ENCODE measurements around the gene TFAP2A.

TFAP2A gene

GRCh38 chr6:10409731-10410206 lies 5.1 kb downstream of the TFAP2A start:
- no peak for TF ChIP-seq POU2F2 (IDR thresholded peaks at IDR 0.05; ENCODE audit: low read depth, low read length)
- no peak for TF ChIP-seq POLR2AphosphoS5 (IDR thresholded peaks at IDR 0.05; ENCODE audit: low read depth, low read length)
- no peak for TF ChIP-seq POLR2A (IDR thresholded peaks at IDR 0.05; ENCODE audit: low read depth, low read length)
- no peak for TF ChIP-seq SPI1 (IDR thresholded peaks at IDR 0.05; ENCODE audit: low read depth, low read length)
- no peak for TF ChIP-seq TAF1 (IDR thresholded peaks at IDR 0.05; ENCODE audit: low read depth, low read length)
- no peak for TF ChIP-seq PAX5 (IDR thresholded peaks at IDR 0.05; ENCODE audit: insufficient read depth, low read length, severe bottlenecking)
- DNase-seq (ENCODE audit: insufficient read length, low spot score) = no peak
- no peak for FAIRE-seq

- no peak for TF ChIP-seq POLR2A (IDR thresholded peaks at IDR 0.05; ENCODE audit: low read depth, low read length)
- no peak for TF ChIP-seq SPI1 (IDR thresholded peaks at IDR 0.05; ENCODE audit: low read depth, low read length)
- TF ChIP-seq PAX5 (IDR thresholded peaks at IDR 0.05; ENCODE audit: insufficient read depth, low read length, severe bottlenecking) = no peak
- no peak for TF ChIP-seq TAF1 (IDR thresholded peaks at IDR 0.05; ENCODE audit: low read depth, low read length)
- TF ChIP-seq POU2F2 (IDR thresholded peaks at IDR 0.05; ENCODE audit: low read depth, low read length) = no peak
- no peak for TF ChIP-seq POLR2AphosphoS5 (IDR thresholded peaks at IDR 0.05; ENCODE audit: low read depth, low read length)
These were observed 5.6 kb downstream of the TFAP2A start for GRCh38 chr6:10409233-10409721.

GRCh38 chr6:10408457-10408856 lies 6.4 kb downstream of the TFAP2A start:
- DNase-seq (ENCODE audit: insufficient read length, low spot score) = no peak
- no peak for FAIRE-seq
- TF ChIP-seq TAF1 (IDR thresholded peaks at IDR 0.05; ENCODE audit: low read depth, low read length) (no peak), POLR2A (IDR thresholded peaks at IDR 0.05; ENCODE audit: low read depth, low read length) (no peak), SPI1 (IDR thresholded peaks at IDR 0.05; ENCODE audit: low read depth, low read length) (no peak), POU2F2 (IDR thresholded peaks at IDR 0.05; ENCODE audit: low read depth, low read length) (no peak), PAX5 (IDR thresholded peaks at IDR 0.05; ENCODE audit: insufficient read depth, low read length, severe bottlenecking) (no peak), POLR2AphosphoS5 (IDR thresholded peaks at IDR 0.05; ENCODE audit: low read depth, low read length) (no peak)

More at GRCh38 chr6:10409233-10409721, 5.6 kb downstream of the TFAP2A start:
- DNase-seq (ENCODE audit: insufficient read length, low spot score) (no peak), FAIRE-seq (no peak)

- no peak for FAIRE-seq
- TF ChIP-seq POU2F2 (IDR thresholded peaks at IDR 0.05; ENCODE audit: low read depth, low read length) (no peak), PAX5 (IDR thresholded peaks at IDR 0.05; ENCODE audit: insufficient read depth, low read length, severe bottlenecking) (no peak), POLR2A (IDR thresholded peaks at IDR 0.05; ENCODE audit: low read depth, low read length) (no peak), POLR2AphosphoS5 (IDR thresholded peaks at IDR 0.05; ENCODE audit: low read depth, low read length) (no peak), SPI1 (IDR thresholded peaks at IDR 0.05; ENCODE audit: low read depth, low read length) (no peak)
- no peak for DNase-seq (ENCODE audit: insufficient read length, low spot score)
These were observed 7.2 kb downstream of the TFAP2A start for GRCh38 chr6:10407674-10408054.

- no peak for FAIRE-seq
- no peak for DNase-seq (ENCODE audit: insufficient read length, low spot score)
- TF ChIP-seq POLR2A (IDR thresholded peaks at IDR 0.05; ENCODE audit: low read depth, low read length) = no peak
- TF ChIP-seq POLR2AphosphoS5 (IDR thresholded peaks at IDR 0.05; ENCODE audit: low read depth, low read length) = no peak
- no peak for TF ChIP-seq PAX5 (IDR thresholded peaks at IDR 0.05; ENCODE audit: insufficient read depth, low read length, severe bottlenecking)
- no peak for TF ChIP-seq SPI1 (IDR thresholded peaks at IDR 0.05; ENCODE audit: low read depth, low read length)
- no peak for TF ChIP-seq POU2F2 (IDR thresholded peaks at IDR 0.05; ENCODE audit: low read depth, low read length)
- no peak for TF ChIP-seq TAF1 (IDR thresholded peaks at IDR 0.05; ENCODE audit: low read depth, low read length)
These were observed 7.7 kb downstream of the TFAP2A start for GRCh38 chr6:10407018-10407673.

GRCh38 chr6:10406556-10406955 lies 8.3 kb downstream of the TFAP2A start:
- TF ChIP-seq SPI1 (IDR thresholded peaks at IDR 0.05; ENCODE audit: low read depth, low read length) (no peak), POLR2A (IDR thresholded peaks at IDR 0.05; ENCODE audit: low read depth, low read length) (no peak), POU2F2 (IDR thresholded peaks at IDR 0.05; ENCODE audit: low read depth, low read length) (no peak), PAX5 (IDR thresholded peaks at IDR 0.05; ENCODE audit: insufficient read depth, low read length, severe bottlenecking) (no peak), POLR2AphosphoS5 (IDR thresholded peaks at IDR 0.05; ENCODE audit: low read depth, low read length) (no peak), TAF1 (IDR thresholded peaks at IDR 0.05; ENCODE audit: low read depth, low read length) (no peak)
- no peak for FAIRE-seq
- no peak for DNase-seq (ENCODE audit: insufficient read length, low spot score)

- no peak for FAIRE-seq
- DNase-seq (ENCODE audit: insufficient read length, low spot score) = no peak
- no peak for TF ChIP-seq POLR2AphosphoS5 (IDR thresholded peaks at IDR 0.05; ENCODE audit: low read depth, low read length)
- no peak for TF ChIP-seq POLR2A (IDR thresholded peaks at IDR 0.05; ENCODE audit: low read depth, low read length)
These were observed 9.4 kb downstream of the TFAP2A start for GRCh38 chr6:10405513-10405900.

- DNase-seq (ENCODE audit: insufficient read length, low spot score) (no peak), FAIRE-seq (peak; percentile 48)
- TF ChIP-seq POLR2AphosphoS5 (IDR thresholded peaks at IDR 0.05; ENCODE audit: low read depth, low read length) = peak; percentile 9; the same call in 1 of the 2 replicates
- TF ChIP-seq POLR2A (IDR thresholded peaks at IDR 0.05; ENCODE audit: low read depth, low read length) = no peak; the same call in 1 of the 2 replicates
- TF ChIP-seq SPI1 (IDR thresholded peaks at IDR 0.05; ENCODE audit: low read depth, low read length) = no peak
These were observed 9.9 kb downstream of the TFAP2A start for GRCh38 chr6:10404799-10405512.

- no peak for TF ChIP-seq PAX5 (IDR thresholded peaks at IDR 0.05; ENCODE audit: insufficient read depth, low read length, severe bottlenecking)
- peak; percentile 67; the same call in 1 of the 2 replicates for TF ChIP-seq POLR2A (IDR thresholded peaks at IDR 0.05; ENCODE audit: low read depth, low read length)
- TF ChIP-seq POLR2AphosphoS5 (IDR thresholded peaks at IDR 0.05; ENCODE audit: low read depth, low read length) = peak; percentile 73
- TF ChIP-seq POU2F2 (IDR thresholded peaks at IDR 0.05; ENCODE audit: low read depth, low read length) = no peak
- peak; percentile 71 for TF ChIP-seq TAF1 (IDR thresholded peaks at IDR 0.05; ENCODE audit: low read depth, low read length)
- TF ChIP-seq SPI1 (IDR thresholded peaks at IDR 0.05; ENCODE audit: low read depth, low read length) = peak; percentile 44
- FAIRE-seq (peak; percentile 100), DNase-seq (ENCODE audit: insufficient read length, low spot score) (peak; percentile 93)
These were observed 10.6 kb downstream of the TFAP2A start for GRCh38 chr6:10404107-10404798.
